Smooth muscle cell of the umbilical artery (primary cell): ENCODE measurements around the gene RGN. TPM values are rescaled to one million over a fixed set of nuclear protein-coding genes. Genes with fewer than 3 reads are reported as not detected.

ENCODE experiments used
- total RNA-seq: library from RNA; depleted of rRNA; stranded (reverse); fragments of >200 nt; gene quantifications from 2 replicates; pipeline ENCODE4 v1.2.3, GENCODE V29; 2014

Gene RGN
- total RNA-seq: 0.65 and 1.5 TPM in 2 replicates

GRCh38 chrX:47078129-47079043 lies at the start of gene RGN:
RGN (plus strand) TSS chrX:47078443; CDS start chrX:47081145, 2,702 bp downstream.

Other genes starting within 250 kb of the RGN start
- gene RP2, start 241.4 kb upstream of the RGN start, total RNA-seq: 24.6 and 27.2 TPM in 2 replicates
- gene JADE3, start 166.0 kb upstream of the RGN start, total RNA-seq: 6.2 and 7.2 TPM in 2 replicates
- 33.5 and 44.8 TPM in 2 replicates for gene NDUFB11, start 66.3 kb downstream of the RGN start, total RNA-seq
- gene RBM10, start 66.8 kb downstream of the RGN start, total RNA-seq: 44.2 and 61.1 TPM in 2 replicates
- 123 and 204 TPM in 2 replicates for gene UBA1, start 115.4 kb downstream of the RGN start, total RNA-seq
- 71.0 and 131 TPM in 2 replicates for gene CDK16, start 140.2 kb downstream of the RGN start, total RNA-seq
- gene USP11, start 154.6 kb downstream of the RGN start, total RNA-seq: 52.3 and 76.9 TPM in 2 replicates